ENCODE data around the gene UPP1. TPM values are rescaled to one million over a fixed set of nuclear protein-coding genes. Genes with fewer than 3 reads are reported as not detected.

UPP1 gene
- total and polyA plus RNA-seq, 2 of the 13 experiments (the other 11 are each of a cell fraction or from before 2014, with no cell fraction given): 5.7 to 9.8 TPM

GRCh38 chr7:48140001-48140681 is 51.1 kb downstream of the UPP1 start (continued):
- TF ChIP-seq PATZ1 (CRISPR knock-in tag; IDR thresholded peaks at IDR 0.05) (peak; percentile 66; the same call in 1 of the 2 replicates), DMAP1 (CRISPR knock-in tag; IDR thresholded peaks at IDR 0.05) (peak; percentile 50; the same call in 1 of the 2 replicates), ZNF589 (CRISPR knock-in tag; conservative IDR thresholded peaks at IDR 0.05) (peak; percentile 74; the same call in 1 of the 2 replicates), NCOA2 (CRISPR knock-in tag; IDR thresholded peaks at IDR 0.05) (peak; percentile 94), ZNF652 (CRISPR knock-in tag; IDR thresholded peaks at IDR 0.05; ENCODE audit: borderline replicate concordance, low read depth) (peak; percentile 67; the same call in 1 of the 2 replicates), NFIC (IDR thresholded peaks at IDR 0.05; ENCODE audit: low read length) (peak; percentile 89), ZMYM4 (CRISPR knock-in tag; IDR thresholded peaks at IDR 0.05) (peak; percentile 81), ZNF7 (CRISPR knock-in tag; IDR thresholded peaks at IDR 0.05) (peak; percentile 69), NFATC3 (CRISPR knock-in tag; IDR thresholded peaks at IDR 0.05) (no peak), GATAD2A (CRISPR knock-in tag; IDR thresholded peaks at IDR 0.05) (peak; percentile 93), TBL1XR1 (IDR thresholded peaks at IDR 0.05; ENCODE audit: borderline replicate concordance, low read length, partially characterized antibody) (peak; percentile 90), ZKSCAN8 (CRISPR knock-in tag; IDR thresholded peaks at IDR 0.05; ENCODE audit: borderline replicate concordance) (peak; percentile 89; the same call in 1 of the 2 replicates), IRF1 (CRISPR knock-in tag; IDR thresholded peaks at IDR 0.05; ENCODE audit: low read depth) (no peak), ZNF616 (CRISPR knock-in tag; IDR thresholded peaks at IDR 0.05; ENCODE audit: low read depth) (no peak), ZNF598 (CRISPR knock-in tag; IDR thresholded peaks at IDR 0.05; ENCODE audit: borderline replicate concordance) (no peak; the same call in 1 of the 2 replicates), FOXA3 (CRISPR knock-in tag; IDR thresholded peaks at IDR 0.05) (peak; percentile 99), LCORL (IDR thresholded peaks at IDR 0.05) (peak; percentile 96), LCORL (CRISPR knock-in tag; IDR thresholded peaks at IDR 0.05) (peak; percentile 80), EP300 (IDR thresholded peaks at IDR 0.05; ENCODE audit: low read depth in 2 of 2, low read length in 2 of 2) (peak in 1 of 2 experiments; percentile 93; a peak in 2 of 4 replicates), EP300 (CRISPR knock-in tag; IDR thresholded peaks at IDR 0.05; ENCODE audit: borderline replicate concordance) (peak; percentile 92), HCFC1 (IDR thresholded peaks at IDR 0.05; ENCODE audit: low read depth, low read length) (no peak), MAX (IDR thresholded peaks at IDR 0.05) (peak; percentile 68), CSRNP1 (CRISPR knock-in tag; IDR thresholded peaks at IDR 0.05) (peak; percentile 68; the same call in 1 of the 2 replicates), ZMYM2 (CRISPR knock-in tag; IDR thresholded peaks at IDR 0.05) (0 out of 2 replicates have a peak, but pooled peaks have one; percentile 32), SIX1 (CRISPR knock-in tag; IDR thresholded peaks at IDR 0.05; ENCODE audit: borderline replicate concordance) (peak; percentile 53; the same call in 1 of the 2 replicates), GMEB1 (CRISPR knock-in tag; IDR thresholded peaks at IDR 0.05; ENCODE audit: borderline replicate concordance) (peak; percentile 21; the same call in 1 of the 2 replicates)

All from HepG2 (cell line).